GM10266 (cell line): ENCODE data around the gene KLHL22.
"Not testable (repeated sequence)": the region's sequence is repeated elsewhere in the genome, so short reads cannot be mapped to it uniquely, and the experiment has no call there.

ENCODE experiments used
- DNase-seq: peaks from one replicate; pipeline ENCODE4 v3.0.0; 2012; ENCODE audit errors: extremely low spot score
- CTCF ChIP-seq: IDR thresholded peaks from 2 replicates; pipeline ENCODE4 v1.5.1; 2012; ENCODE audit warnings: mild to moderate bottlenecking, low read depth; ENCODE audit not compliant: control insufficient read depth, insufficient read depth; ENCODE audit errors: missing control alignments

Gene KLHL22

GRCh38 chr22:20484948-20485683 is 10.5 kb downstream of the KLHL22 start:
- TF ChIP-seq CTCF: no peak
- no peak for DNase-seq

- TF ChIP-seq CTCF: no peak
- DNase-seq: no peak
Observed at GRCh38 chr22:20483771-20484170, 11.8 kb downstream of the KLHL22 start.

GRCh38 chr22:20483143-20483506 is 12.5 kb downstream of the KLHL22 start:
- DNase-seq: not testable (repeated sequence)

- no peak for DNase-seq
- no peak for TF ChIP-seq CTCF
Observed at GRCh38 chr22:20479612-20480196, 15.9 kb downstream of the KLHL22 start.

GRCh38 chr22:20478059-20478458 is 17.5 kb downstream of the KLHL22 start:
- DNase-seq: not testable (repeated sequence)

- not testable (repeated sequence) for DNase-seq
Observed at GRCh38 chr22:20475569-20475968, 20.0 kb downstream of the KLHL22 start.

- no peak for TF ChIP-seq CTCF
Observed at GRCh38 chr22:20475115-20475436, 20.5 kb downstream of the KLHL22 start.

GRCh38 chr22:20472629-20473442 is 22.8 kb downstream of the KLHL22 start:
- no peak for TF ChIP-seq CTCF
- DNase-seq: no peak

More at GRCh38 chr22:20475115-20475436, 20.5 kb downstream of the KLHL22 start:
- no peak for DNase-seq
